DND-41 (cell line): ENCODE results near the gene SLC10A7.

ENCODE experiments used
- ATAC-seq: fragments of 200-7000 bp; cut with Tn5 transposase; 3 replicates; pipeline ENCODE4 v1.9.1; 2021; ENCODE audit warnings: low read depth; ENCODE audit not compliant: insufficient read depth
- DNase-seq: peaks from one replicate; pipeline ENCODE4 v3.0.0-alpha.2; 2020
- H2AFZ ChIP-seq: 2 replicates; pipeline ENCODE4 v1.6.0; 2012; ENCODE audit warnings: low read depth, low read length
- H3K27ac ChIP-seq: 2 replicates; pipeline ENCODE4 v1.5.1; 2012; ENCODE audit warnings: low read length, inconsistent platforms
- H3K27me3 ChIP-seq: fragments of 200-600 bp; sonication (generic); 2 replicates; pipeline ENCODE4 v1.6.0; 2012; ENCODE audit warnings: low read length, mild to moderate bottlenecking, inconsistent platforms; ENCODE audit not compliant: insufficient read depth, poor library complexity
- H3K36me3 ChIP-seq: 2 replicates; pipeline ENCODE4 v1.5.1; 2012; ENCODE audit warnings: low read length, inconsistent platforms; ENCODE audit not compliant: insufficient read depth
- H3K4me1 ChIP-seq: 2 replicates; pipeline ENCODE4 v1.5.1; 2012; ENCODE audit warnings: mild to moderate bottlenecking, low read length; ENCODE audit not compliant: insufficient read depth
- H3K4me2 ChIP-seq: 2 replicates; pipeline ENCODE4 v1.6.0; 2012; ENCODE audit warnings: mild to moderate bottlenecking, moderate library complexity, low read length, inconsistent platforms; ENCODE audit not compliant: insufficient read depth
- H3K4me3 ChIP-seq, 2 experiments: fragments of 200-600 bp in 1 of 2; shearing (Covaris generic) in 1 of 2; 2 replicates each; pipeline ENCODE4 v1.5.1; 2012 to 2016; ENCODE audit warnings: inconsistent platforms in 2 of 2, low read length in 2 of 2, mild to moderate bottlenecking in 2 of 2, low read depth in 1 of 2, moderate library complexity in 1 of 2
- H3K79me2 ChIP-seq: 2 replicates; pipeline ENCODE4 v1.6.0; 2012; ENCODE audit warnings: low read length, inconsistent platforms; ENCODE audit not compliant: insufficient read depth
- H3K9ac ChIP-seq: 2 replicates; pipeline ENCODE4 v1.6.0; 2012; ENCODE audit warnings: low read depth, mild to moderate bottlenecking, inconsistent platforms, low read length, moderate library complexity
- H3K9me3 ChIP-seq: 2 replicates; pipeline ENCODE4 v1.5.1; 2012; ENCODE audit warnings: low read length, moderate library complexity, mild to moderate bottlenecking, inconsistent platforms; ENCODE audit not compliant: insufficient read depth, severe bottlenecking
- H4K20me1 ChIP-seq: 2 replicates; pipeline ENCODE4 v1.6.0; 2012; ENCODE audit warnings: low read length; ENCODE audit not compliant: insufficient read depth
- EZH2 ChIP-seq: IDR thresholded peaks from 3 replicates; pipeline ENCODE4 v1.6.1; 2012; ENCODE audit warnings: borderline replicate concordance, low read depth, mild to moderate bottlenecking, moderate library complexity, low read length, inconsistent platforms; ENCODE audit not compliant: severe bottlenecking
- TF ChIP-seq, protein P1 (sequence below): IDR thresholded peaks from 2 replicates; pipeline ENCODE4 v1.5.1; 2012; ENCODE audit warnings: borderline replicate concordance, low read length, moderate library complexity, mild to moderate bottlenecking; ENCODE audit not compliant: poor library complexity, severe bottlenecking; ENCODE audit errors: extremely low read depth

Gene SLC10A7

GRCh38 chr4:146257511-146257910, 264.2 kb downstream of the SLC10A7 start:
- Histone ChIP-seq H3K9me3 (no peaks in the 10 kb centered on the region), H3K9ac (no peak overlapping the region), H3K4me3 (no peak overlapping the region), H3K27ac (no peak overlapping the region), H4K20me1 (no peaks in the 10 kb centered on the region), H2AFZ (no peak overlapping the region), H3K27me3 (no peaks in the 10 kb centered on the region), H3K4me1 (no peaks in the 10 kb centered on the region), H3K4me2 (no peak overlapping the region), H3K79me2 (no peaks in the 10 kb centered on the region), H3K36me3 (peaks cover 6% of the 10 kb centered on the region)
- TF ChIP-seq EZH2 = no peak
- TF ChIP-seq, protein P1, sequence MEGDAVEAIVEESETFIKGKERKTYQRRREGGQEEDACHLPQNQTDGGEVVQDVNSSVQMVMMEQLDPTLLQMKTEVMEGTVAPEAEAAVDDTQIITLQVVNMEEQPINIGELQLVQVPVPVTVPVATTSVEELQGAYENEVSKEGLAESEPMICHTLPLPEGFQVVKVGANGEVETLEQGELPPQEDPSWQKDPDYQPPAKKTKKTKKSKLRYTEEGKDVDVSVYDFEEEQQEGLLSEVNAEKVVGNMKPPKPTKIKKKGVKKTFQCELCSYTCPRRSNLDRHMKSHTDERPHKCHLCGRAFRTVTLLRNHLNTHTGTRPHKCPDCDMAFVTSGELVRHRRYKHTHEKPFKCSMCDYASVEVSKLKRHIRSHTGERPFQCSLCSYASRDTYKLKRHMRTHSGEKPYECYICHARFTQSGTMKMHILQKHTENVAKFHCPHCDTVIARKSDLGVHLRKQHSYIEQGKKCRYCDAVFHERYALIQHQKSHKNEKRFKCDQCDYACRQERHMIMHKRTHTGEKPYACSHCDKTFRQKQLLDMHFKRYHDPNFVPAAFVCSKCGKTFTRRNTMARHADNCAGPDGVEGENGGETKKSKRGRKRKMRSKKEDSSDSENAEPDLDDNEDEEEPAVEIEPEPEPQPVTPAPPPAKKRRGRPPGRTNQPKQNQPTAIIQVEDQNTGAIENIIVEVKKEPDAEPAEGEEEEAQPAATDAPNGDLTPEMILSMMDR = no peak
- no peak for DNase-seq
- no peak for ATAC-seq

- Histone ChIP-seq H3K27ac (no peak overlapping the region), H3K9me3 (no peaks in the 10 kb centered on the region), H4K20me1 (no peaks in the 10 kb centered on the region), H3K36me3 (peaks cover 6% of the 10 kb centered on the region), H3K4me1 (no peaks in the 10 kb centered on the region), H3K9ac (no peak overlapping the region), H3K4me2 (no peak overlapping the region), H2AFZ (no peak overlapping the region), H3K79me2 (no peaks in the 10 kb centered on the region), H3K27me3 (no peaks in the 10 kb centered on the region), H3K4me3 (no peak overlapping the region)
- ATAC-seq (no peak), DNase-seq (no peak)
- TF ChIP-seq, protein P1 = no peak
- TF ChIP-seq EZH2 = no peak
These were observed 265.4 kb downstream of the SLC10A7 start for GRCh38 chr4:146256328-146256727.

- no peaks in the 10 kb centered on the region for H3K9me3 ChIP-seq
- no peak for DNase-seq
These were observed 265.9 kb downstream of the SLC10A7 start for GRCh38 chr4:146255874-146256273.

More at GRCh38 chr4:146255874-146256273, 265.9 kb downstream of the SLC10A7 start:
- ATAC-seq = no peak
- H3K27me3 ChIP-seq = no peaks in the 10 kb centered on the region
- no peak overlapping the region for H2AFZ ChIP-seq
- H3K27ac ChIP-seq = no peak overlapping the region
- H3K4me2 ChIP-seq = no peak overlapping the region
- H3K9ac ChIP-seq = no peak overlapping the region
- H3K4me3 ChIP-seq = no peak overlapping the region
- H4K20me1 ChIP-seq = no peaks in the 10 kb centered on the region
- no peaks in the 10 kb centered on the region for H3K79me2 ChIP-seq
- H3K4me1 ChIP-seq = no peaks in the 10 kb centered on the region
- TF ChIP-seq, protein P1 = no peak
- no peak for TF ChIP-seq EZH2
- H3K36me3 ChIP-seq = peaks cover 6% of the 10 kb centered on the region
